Vein endothelial cell (primary cell): Measurements from ENCODE around the gene ARHGAP4. TPM values are rescaled to one million over a fixed set of nuclear protein-coding genes. Genes with fewer than 3 reads are reported as not detected.

Source experiments
- total RNA-seq: library from RNA; depleted of rRNA; stranded (reverse); fragments of >200 nt; gene quantifications from 2 replicates; pipeline ENCODE4 v1.2.3, GENCODE V29; 2012

ARHGAP4 gene
- 5.3 and 20.6 TPM in 2 replicates for total RNA-seq

DNA sequence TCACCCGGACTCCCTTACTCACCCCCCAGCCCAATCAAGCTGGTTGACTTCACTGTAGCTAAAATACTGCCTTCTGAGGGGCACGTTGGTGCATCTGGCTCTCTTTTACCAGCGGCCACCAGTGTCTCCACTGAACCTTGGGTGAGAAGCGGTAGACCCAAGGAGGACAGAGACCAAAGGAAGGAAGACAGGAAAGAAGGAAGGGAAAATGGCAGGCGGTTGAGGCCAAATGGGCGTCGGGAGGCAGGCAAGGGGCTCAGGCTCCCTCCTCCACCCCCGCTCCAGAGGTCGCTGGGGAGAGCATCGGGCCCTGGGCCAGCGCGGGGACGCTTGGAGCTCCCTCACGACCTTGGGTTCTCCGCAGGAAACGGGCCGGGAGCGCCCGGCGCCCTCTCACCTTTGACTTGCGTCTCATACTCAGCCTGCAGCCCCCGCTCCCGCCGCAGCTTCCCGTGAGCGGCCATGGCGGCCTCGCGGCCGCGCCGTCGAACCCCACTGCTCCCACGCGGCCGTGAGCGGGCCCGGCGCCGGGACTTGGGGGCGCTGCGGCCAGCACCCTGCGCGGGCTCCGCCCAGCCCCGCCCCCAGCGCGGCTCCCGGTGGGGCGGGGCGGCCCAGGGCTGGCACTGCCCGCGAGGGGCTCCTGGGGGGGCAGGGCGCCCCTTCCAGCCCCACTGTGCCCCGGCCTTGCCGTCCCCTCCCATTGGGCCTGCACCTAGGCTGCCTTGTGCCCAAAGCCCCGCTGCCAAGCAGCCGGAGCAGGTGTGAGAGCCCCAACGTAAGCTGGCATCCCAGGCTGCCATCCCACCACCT is at the start of gene ARHGAP4:
TSS of gene ARHGAP4 (minus strand) at position 526 of the 813 bp plus-strand sequence. CDS start at position 464, 62 bp downstream.

DNA sequence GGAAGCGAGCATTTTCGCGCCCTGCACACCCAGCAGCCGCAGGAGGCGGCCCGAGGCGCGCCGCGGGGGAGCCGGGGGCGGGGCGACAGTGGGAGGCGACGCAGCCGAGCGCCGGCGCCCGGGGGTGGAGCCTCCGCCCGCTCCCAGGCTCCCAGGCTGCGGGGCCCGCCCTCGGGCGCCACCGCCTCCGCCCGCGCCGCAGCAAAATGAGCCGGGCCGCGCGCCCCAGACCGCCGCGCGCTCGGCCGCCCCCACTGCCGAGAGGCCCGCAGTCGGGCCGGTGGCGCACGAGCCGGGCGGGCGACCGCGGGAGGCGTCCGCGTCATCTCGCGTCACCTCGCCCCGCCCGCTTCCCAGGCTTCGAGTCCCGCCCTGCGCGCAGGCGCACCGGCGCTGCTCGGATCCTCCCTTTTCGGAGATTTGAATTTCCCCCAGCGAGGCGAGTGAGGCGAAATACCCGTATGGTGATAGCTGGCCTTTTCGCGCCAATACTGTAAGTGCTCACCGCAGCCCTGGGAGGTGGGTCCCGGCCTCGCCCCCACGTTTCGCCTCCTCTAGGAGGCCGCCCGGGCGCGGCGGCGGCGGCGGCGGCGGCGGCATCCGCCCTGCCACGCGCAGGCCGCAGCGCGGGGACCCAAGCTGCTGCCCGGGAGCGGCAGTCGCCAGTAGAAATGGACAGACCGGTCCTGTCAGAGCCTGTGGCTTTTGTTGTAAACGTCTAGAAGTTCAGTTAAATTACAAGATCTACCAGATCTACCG is 46.5 kb upstream of the ARHGAP4 start, which contains the start of gene TMEM187:
TSS of gene TMEM187 (plus strand) at position 387 of the 759 bp plus-strand sequence. CDS start 9,309 bp downstream, outside the sequence.

GRCh38 chrX:153971450-153972367 is 45.6 kb upstream of the ARHGAP4 start, which contains the start of gene HCFC1:
TSS of gene HCFC1 (minus strand) at chrX:153971818. CDS start at chrX:153970840, 978 bp downstream.

DNA sequence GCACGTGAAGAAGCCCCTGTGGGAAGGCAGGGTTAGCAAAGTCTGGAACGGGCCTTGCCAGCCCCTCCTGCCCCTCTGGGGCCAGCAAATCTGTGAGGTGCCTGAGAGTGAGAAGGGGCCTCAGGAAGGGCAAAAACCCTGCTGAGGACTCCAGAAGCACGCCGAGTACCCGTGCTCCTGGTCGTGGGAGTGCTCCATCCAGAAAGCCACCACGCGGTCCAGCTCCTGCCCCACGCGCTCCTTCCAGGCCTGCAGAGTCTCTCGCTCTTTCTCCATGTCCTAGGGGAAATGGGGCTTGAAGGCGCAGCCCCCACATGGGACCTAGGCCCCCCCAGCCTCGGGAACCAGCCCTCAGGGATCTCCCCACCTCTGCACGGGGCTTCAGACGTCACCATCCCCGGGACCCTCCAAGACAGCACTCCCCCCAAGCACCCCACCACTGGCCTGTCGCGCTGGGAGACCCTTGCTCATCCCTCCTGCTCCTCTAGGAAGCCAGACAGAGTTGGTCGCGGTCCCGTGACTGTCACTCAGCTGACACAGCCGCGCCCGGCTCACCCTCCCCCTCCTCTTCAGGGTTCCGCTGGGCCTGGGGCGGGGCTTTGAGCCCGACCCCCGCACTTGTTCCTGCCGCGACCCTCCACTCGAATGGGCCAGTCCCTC is 18.2 kb upstream of the ARHGAP4 start, which contains the start of gene RENBP:
TSS of gene RENBP (minus strand) at position 504 of the 660 bp plus-strand sequence. CDS start at position 471, 33 bp downstream.

GRCh38 chrX:153934762-153935325 is 8.8 kb upstream of the ARHGAP4 start, which contains the start of gene NAA10:
TSS of gene NAA10 (minus strand) at chrX:153935037. CDS start at chrX:153934904, 133 bp downstream.

GRCh38 chrX:153903991-153904957 is 21.8 kb downstream of the ARHGAP4 start, which contains the start of gene AVPR2:
TSS of gene AVPR2 (plus strand) at chrX:153904673. CDS start at chrX:153905146, 473 bp downstream.

GRCh38 chrX:153885968-153886903 is 39.8 kb downstream of the ARHGAP4 start, which contains the start of gene L1CAM:
TSS of gene L1CAM (minus strand) at chrX:153886173. CDS start at chrX:153875836, 10,337 bp downstream.

Other genes with a start within 250 kb of the ARHGAP4 start
- 12.4 and 24.2 TPM in 2 replicates for gene SLC6A8, start 238.3 kb downstream of the ARHGAP4 start, total RNA-seq
- gene BCAP31, start 201.9 kb downstream of the ARHGAP4 start, total RNA-seq: 245 and 312 TPM in 2 replicates
- 13.8 and 18.3 TPM in 2 replicates for gene ABCD1, start 201.4 kb downstream of the ARHGAP4 start, total RNA-seq
- gene PLXNB3, start 162.0 kb downstream of the ARHGAP4 start, total RNA-seq: 11.0 and 11.4 TPM in 2 replicates
- not detected in 2 replicates for gene SRPK3, start 145.2 kb downstream of the ARHGAP4 start, total RNA-seq
- 53.2 and 57.8 TPM in 2 replicates for gene IDH3G, start 131.9 kb downstream of the ARHGAP4 start, total RNA-seq
- gene SSR4, start 131.6 kb downstream of the ARHGAP4 start, total RNA-seq: 177 and 318 TPM in 2 replicates
- gene PDZD4, start 95.7 kb downstream of the ARHGAP4 start, total RNA-seq: 0.29 and 0.33 TPM in 2 replicates
- gene L1CAM, start 40.1 kb downstream of the ARHGAP4 start, total RNA-seq: under 0.01 and 0.19 TPM in 2 replicates
- gene AVPR2, start 21.6 kb downstream of the ARHGAP4 start, total RNA-seq: not detected in 2 replicates
- 84.9 and 138 TPM in 2 replicates for gene NAA10, start 8.8 kb upstream of the ARHGAP4 start, total RNA-seq
- 9.8 and 10.0 TPM in 2 replicates for gene RENBP, start 18.4 kb upstream of the ARHGAP4 start, total RNA-seq
- gene HCFC1, start 45.6 kb upstream of the ARHGAP4 start, total RNA-seq: 52.6 and 58.8 TPM in 2 replicates
- gene TMEM187, start 46.5 kb upstream of the ARHGAP4 start, total RNA-seq: 1.9 and 8.2 TPM in 2 replicates
- gene IRAK1, start 93.6 kb upstream of the ARHGAP4 start, total RNA-seq: 78.5 and 94.4 TPM in 2 replicates
- 32.3 and 33.8 TPM in 2 replicates for gene MECP2, start 171.5 kb upstream of the ARHGAP4 start, total RNA-seq
- not detected in 2 replicates for gene OPN1LW, start 218.0 kb upstream of the ARHGAP4 start, total RNA-seq